Measurements from ENCODE around the gene BCL6B. TPM values are rescaled to one million over a fixed set of nuclear protein-coding genes. Genes with fewer than 3 reads are reported as not detected.

Gene BCL6B
- total and polyA plus RNA-seq, 10 of the 15 experiments (the other 5 are each of a cell fraction or from before 2014, with no cell fraction given), result 0.06 to 0.85 (median 0.11) TPM; not detected in 1

DNA sequence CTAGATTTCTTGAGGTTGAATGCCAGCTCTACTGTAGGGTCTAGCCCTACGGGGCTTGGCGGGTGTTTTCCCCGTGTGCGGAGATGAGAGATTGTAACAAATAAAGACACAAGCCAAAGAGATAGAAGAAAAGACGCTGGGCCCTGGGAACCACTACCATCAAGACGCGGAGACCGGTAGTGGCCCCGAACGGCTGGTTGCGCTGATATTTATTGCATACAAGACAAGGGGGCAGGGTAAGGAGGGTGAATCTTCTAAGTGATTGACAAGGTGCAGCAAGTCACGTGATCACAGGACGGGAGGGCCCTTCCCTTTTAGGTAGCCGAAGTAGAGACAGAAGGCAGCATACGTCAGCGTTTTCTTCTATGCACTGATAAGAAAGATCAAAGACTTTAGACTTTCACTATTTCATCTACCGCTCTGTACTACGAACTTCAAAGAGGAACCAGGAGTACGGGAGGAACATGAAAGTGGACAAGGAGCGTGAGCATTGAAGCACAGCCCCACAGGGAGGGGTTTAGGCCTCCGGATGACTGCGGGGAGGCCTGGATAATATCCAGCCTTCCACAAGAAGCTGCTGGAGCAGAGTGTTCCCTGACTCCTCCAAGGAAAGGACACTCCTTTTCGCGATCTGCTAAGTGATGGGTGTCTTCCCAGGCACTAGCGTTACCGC is 24.0 kb downstream of the BCL6B start (continued):
- TF ChIP-seq, protein P1, sequence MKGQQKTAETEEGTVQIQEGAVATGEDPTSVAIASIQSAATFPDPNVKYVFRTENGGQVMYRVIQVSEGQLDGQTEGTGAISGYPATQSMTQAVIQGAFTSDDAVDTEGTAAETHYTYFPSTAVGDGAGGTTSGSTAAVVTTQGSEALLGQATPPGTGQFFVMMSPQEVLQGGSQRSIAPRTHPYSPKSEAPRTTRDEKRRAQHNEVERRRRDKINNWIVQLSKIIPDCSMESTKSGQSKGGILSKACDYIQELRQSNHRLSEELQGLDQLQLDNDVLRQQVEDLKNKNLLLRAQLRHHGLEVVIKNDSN (IDR thresholded peaks at IDR 0.05; ENCODE audit: borderline replicate concordance, extremely low read length, insufficient read depth, low read depth, low read length), result peak; percentile 41
- TF ChIP-seq ZBTB11 (CRISPR knock-in tag; IDR thresholded peaks at IDR 0.05), result peak; percentile 52; the same call in 1 of the 2 replicates
- TF ChIP-seq, protein P2, sequence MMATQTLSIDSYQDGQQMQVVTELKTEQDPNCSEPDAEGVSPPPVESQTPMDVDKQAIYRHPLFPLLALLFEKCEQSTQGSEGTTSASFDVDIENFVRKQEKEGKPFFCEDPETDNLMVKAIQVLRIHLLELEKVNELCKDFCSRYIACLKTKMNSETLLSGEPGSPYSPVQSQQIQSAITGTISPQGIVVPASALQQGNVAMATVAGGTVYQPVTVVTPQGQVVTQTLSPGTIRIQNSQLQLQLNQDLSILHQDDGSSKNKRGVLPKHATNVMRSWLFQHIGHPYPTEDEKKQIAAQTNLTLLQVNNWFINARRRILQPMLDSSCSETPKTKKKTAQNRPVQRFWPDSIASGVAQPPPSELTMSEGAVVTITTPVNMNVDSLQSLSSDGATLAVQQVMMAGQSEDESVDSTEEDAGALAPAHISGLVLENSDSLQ (IDR thresholded peaks at IDR 0.05), result peak; percentile 96
- TF ChIP-seq, protein P3, sequence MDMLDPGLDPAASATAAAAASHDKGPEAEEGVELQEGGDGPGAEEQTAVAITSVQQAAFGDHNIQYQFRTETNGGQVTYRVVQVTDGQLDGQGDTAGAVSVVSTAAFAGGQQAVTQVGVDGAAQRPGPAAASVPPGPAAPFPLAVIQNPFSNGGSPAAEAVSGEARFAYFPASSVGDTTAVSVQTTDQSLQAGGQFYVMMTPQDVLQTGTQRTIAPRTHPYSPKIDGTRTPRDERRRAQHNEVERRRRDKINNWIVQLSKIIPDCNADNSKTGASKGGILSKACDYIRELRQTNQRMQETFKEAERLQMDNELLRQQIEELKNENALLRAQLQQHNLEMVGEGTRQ (IDR thresholded peaks at IDR 0.05; ENCODE audit: borderline replicate concordance, low read depth, low read length), result peak; percentile 43; the same call in 1 of the 2 replicates
- 0 out of 2 replicates have a peak, but pooled peaks have one; percentile 18 for TF ChIP-seq BACH1 (IDR thresholded peaks at IDR 0.05; ENCODE audit: borderline replicate concordance)
- peak; percentile 83 for TF ChIP-seq TCF7 (IDR thresholded peaks at IDR 0.05; ENCODE audit: borderline replicate concordance)
- peak; percentile 74 for TF ChIP-seq ATF7 (IDR thresholded peaks at IDR 0.05; ENCODE audit: low read depth)
- TF ChIP-seq, protein P4, sequence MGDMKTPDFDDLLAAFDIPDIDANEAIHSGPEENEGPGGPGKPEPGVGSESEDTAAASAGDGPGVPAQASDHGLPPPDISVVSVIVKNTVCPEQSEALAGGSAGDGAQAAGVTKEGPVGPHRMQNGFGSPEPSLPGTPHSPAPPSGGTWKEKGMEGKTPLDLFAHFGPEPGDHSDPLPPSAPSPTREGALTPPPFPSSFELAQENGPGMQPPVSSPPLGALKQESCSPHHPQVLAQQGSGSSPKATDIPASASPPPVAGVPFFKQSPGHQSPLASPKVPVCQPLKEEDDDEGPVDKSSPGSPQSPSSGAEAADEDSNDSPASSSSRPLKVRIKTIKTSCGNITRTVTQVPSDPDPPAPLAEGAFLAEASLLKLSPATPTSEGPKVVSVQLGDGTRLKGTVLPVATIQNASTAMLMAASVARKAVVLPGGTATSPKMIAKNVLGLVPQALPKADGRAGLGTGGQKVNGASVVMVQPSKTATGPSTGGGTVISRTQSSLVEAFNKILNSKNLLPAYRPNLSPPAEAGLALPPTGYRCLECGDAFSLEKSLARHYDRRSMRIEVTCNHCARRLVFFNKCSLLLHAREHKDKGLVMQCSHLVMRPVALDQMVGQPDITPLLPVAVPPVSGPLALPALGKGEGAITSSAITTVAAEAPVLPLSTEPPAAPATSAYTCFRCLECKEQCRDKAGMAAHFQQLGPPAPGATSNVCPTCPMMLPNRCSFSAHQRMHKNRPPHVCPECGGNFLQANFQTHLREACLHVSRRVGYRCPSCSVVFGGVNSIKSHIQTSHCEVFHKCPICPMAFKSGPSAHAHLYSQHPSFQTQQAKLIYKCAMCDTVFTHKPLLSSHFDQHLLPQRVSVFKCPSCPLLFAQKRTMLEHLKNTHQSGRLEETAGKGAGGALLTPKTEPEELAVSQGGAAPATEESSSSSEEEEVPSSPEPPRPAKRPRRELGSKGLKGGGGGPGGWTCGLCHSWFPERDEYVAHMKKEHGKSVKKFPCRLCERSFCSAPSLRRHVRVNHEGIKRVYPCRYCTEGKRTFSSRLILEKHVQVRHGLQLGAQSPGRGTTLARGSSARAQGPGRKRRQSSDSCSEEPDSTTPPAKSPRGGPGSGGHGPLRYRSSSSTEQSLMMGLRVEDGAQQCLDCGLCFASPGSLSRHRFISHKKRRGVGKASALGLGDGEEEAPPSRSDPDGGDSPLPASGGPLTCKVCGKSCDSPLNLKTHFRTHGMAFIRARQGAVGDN (IDR thresholded peaks at IDR 0.05), result peak; percentile 17; the same call in 1 of the 2 replicates
- TF ChIP-seq RAD51 (IDR thresholded peaks at IDR 0.05), result peak; percentile 100

Data from GM12878 (cell line).